HG03432 (cell line): ENCODE measurements around the gene CDC37L1.
A peak's percentile ranks its signal among the peaks of the same experiment; 100 is the strongest.
"Not testable (repeated sequence)": the region's sequence is repeated elsewhere in the genome, so short reads cannot be mapped to it uniquely, and the experiment has no call there.

ENCODE experiments used
- ATAC-seq: cut with Tn5 transposase; IDR thresholded peaks from one replicate; pipeline ENCODE4 v1.9.1; 2021; ENCODE audit warnings: mild to moderate bottlenecking, moderate library complexity; ENCODE audit not compliant: unreplicated experiment

CDC37L1 gene

GRCh38 chr9:4748612-4749011, 69.2 kb downstream of the CDC37L1 start:
- no peak for ATAC-seq

GRCh38 chr9:4750023-4750673, 70.8 kb downstream of the CDC37L1 start:
- ATAC-seq = no peak

GRCh38 chr9:4754530-4754929, 75.2 kb downstream of the CDC37L1 start:
- ATAC-seq = not testable (repeated sequence)

GRCh38 chr9:4755026-4755609, 75.7 kb downstream of the CDC37L1 start:
- peak; percentile 61 for ATAC-seq

- ATAC-seq = no peak
These were observed 77.1 kb downstream of the CDC37L1 start for GRCh38 chr9:4756420-4756819.
